ENCODE results near the gene KRTAP4-9.
"Not testable (repeated sequence)": the region's sequence is repeated elsewhere in the genome, so short reads cannot be mapped to it uniquely, and the experiment has no call there.

GRCh38 chr17:41088760-41089352 lies 16.3 kb upstream of the KRTAP4-9 start:
- TF ChIP-seq, protein P1, sequence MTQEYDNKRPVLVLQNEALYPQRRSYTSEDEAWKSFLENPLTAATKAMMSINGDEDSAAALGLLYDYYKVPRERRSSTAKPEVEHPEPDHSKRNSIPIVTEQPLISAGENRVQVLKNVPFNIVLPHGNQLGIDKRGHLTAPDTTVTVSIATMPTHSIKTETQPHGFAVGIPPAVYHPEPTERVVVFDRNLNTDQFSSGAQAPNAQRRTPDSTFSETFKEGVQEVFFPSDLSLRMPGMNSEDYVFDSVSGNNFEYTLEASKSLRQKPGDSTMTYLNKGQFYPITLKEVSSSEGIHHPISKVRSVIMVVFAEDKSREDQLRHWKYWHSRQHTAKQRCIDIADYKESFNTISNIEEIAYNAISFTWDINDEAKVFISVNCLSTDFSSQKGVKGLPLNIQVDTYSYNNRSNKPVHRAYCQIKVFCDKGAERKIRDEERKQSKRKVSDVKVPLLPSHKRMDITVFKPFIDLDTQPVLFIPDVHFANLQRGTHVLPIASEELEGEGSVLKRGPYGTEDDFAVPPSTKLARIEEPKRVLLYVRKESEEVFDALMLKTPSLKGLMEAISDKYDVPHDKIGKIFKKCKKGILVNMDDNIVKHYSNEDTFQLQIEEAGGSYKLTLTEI (CRISPR knock-in tag; conservative IDR thresholded peaks at IDR 0.05): not testable (repeated sequence)
- not testable (repeated sequence) for TF ChIP-seq TOE1 (CRISPR knock-in tag; IDR thresholded peaks at IDR 0.05); CREB3 (CRISPR knock-in tag; IDR thresholded peaks at IDR 0.05); TCF12 (IDR thresholded peaks at IDR 0.05); TCF12 (CRISPR knock-in tag; IDR thresholded peaks at IDR 0.05); CEBPG (CRISPR knock-in tag; IDR thresholded peaks at IDR 0.05); NCOA1 (CRISPR knock-in tag; IDR thresholded peaks at IDR 0.05); MAFG (CRISPR knock-in tag; IDR thresholded peaks at IDR 0.05); ZBTB8A (CRISPR knock-in tag; IDR thresholded peaks at IDR 0.05; ENCODE audit: borderline replicate concordance, low read depth); ZZZ3 (CRISPR knock-in tag; IDR thresholded peaks at IDR 0.05; ENCODE audit: borderline replicate concordance); TFDP1 (CRISPR knock-in tag; IDR thresholded peaks at IDR 0.05; ENCODE audit: borderline replicate concordance); RAD21 (CRISPR knock-in tag; IDR thresholded peaks at IDR 0.05); ZNF121 (CRISPR knock-in tag; IDR thresholded peaks at IDR 0.05); RFXAP (CRISPR knock-in tag; IDR thresholded peaks at IDR 0.05; ENCODE audit: borderline replicate concordance)
- TF ChIP-seq, protein P2, sequence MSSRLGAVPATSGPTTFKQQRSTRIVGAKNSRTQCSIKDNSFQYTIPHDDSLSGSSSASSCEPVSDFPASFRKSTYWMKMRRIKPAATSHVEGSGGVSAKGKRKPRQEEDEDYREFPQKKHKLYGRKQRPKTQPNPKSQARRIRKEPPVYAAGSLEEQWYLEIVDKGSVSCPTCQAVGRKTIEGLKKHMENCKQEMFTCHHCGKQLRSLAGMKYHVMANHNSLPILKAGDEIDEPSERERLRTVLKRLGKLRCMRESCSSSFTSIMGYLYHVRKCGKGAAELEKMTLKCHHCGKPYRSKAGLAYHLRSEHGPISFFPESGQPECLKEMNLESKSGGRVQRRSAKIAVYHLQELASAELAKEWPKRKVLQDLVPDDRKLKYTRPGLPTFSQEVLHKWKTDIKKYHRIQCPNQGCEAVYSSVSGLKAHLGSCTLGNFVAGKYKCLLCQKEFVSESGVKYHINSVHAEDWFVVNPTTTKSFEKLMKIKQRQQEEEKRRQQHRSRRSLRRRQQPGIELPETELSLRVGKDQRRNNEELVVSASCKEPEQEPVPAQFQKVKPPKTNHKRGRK (CRISPR knock-in tag; IDR thresholded peaks at IDR 0.05): not testable (repeated sequence)

Measured in HepG2 (cell line).